Skeletal muscle tissue (tissue), 4 donors: ENCODE measurements around the gene ORM2. TPM values are rescaled to one million over a fixed set of nuclear protein-coding genes. Genes with fewer than 3 reads are reported as not detected.

Experiments
- H3K27ac ChIP-seq: one replicate; pipeline ENCODE4 v1.7.0; 2013; ENCODE audit warnings: mild to moderate bottlenecking, low read depth, low read length, inconsistent platforms
- H3K27me3 ChIP-seq, 3 donors: one replicate each; pipeline ENCODE4 v1.7.0; 2013; ENCODE audit warnings: low read length in 3 of 3; ENCODE audit not compliant: control insufficient read depth in 3 of 3, insufficient read depth in 3 of 3
- H3K36me3 ChIP-seq, 3 donors: one replicate each; pipeline ENCODE4 v1.7.0; 2013; ENCODE audit warnings: low read length in 3 of 3; ENCODE audit not compliant: control insufficient read depth in 3 of 3, insufficient read depth in 3 of 3
- H3K4me1 ChIP-seq, 3 donors: one replicate each; pipeline ENCODE4 v1.7.0; 2013; ENCODE audit warnings: low read length in 3 of 3, mild to moderate bottlenecking in 3 of 3; ENCODE audit not compliant: control insufficient read depth in 3 of 3, insufficient read depth in 3 of 3
- H3K4me3 ChIP-seq, 3 donors: one replicate each; pipeline ENCODE4 v1.7.0; 2013; ENCODE audit warnings: low read length in 3 of 3
- H3K9ac ChIP-seq, 3 donors: one replicate each; pipeline ENCODE4 v1.7.0; 2013; ENCODE audit warnings: low read length in 3 of 3, mild to moderate bottlenecking in 3 of 3, moderate library complexity in 2 of 3, low read depth in 1 of 3
- H3K9me3 ChIP-seq, 3 donors: one replicate each; pipeline ENCODE4 v1.7.0; 2013; ENCODE audit warnings: low read length in 3 of 3; ENCODE audit not compliant: control insufficient read depth in 3 of 3
- total RNA-seq: library from RNA; depleted of rRNA; stranded (reverse); fragments of >200 nt; gene quantifications from one replicate; pipeline ENCODE4 v1.2.3, GENCODE V29; 2014
- donor health status: Osteomylitis.

The ORM2 gene
- total RNA-seq, 1 donor from 2014 or later: not detected

GRCh38 chr9:114347675-114348074 lies 18.0 kb downstream of the ORM2 start:
- Histone ChIP-seq H3K4me3 (no peak overlapping the region), H3K4me1 (peaks cover 0 to 2% (median 0%) of the 10 kb centered on the region in 3 donors), H3K27ac (no peak overlapping the region), H3K9me3 (no peaks in the 10 kb centered on the region), H3K36me3 (peaks cover 12 to 50% (median 13%) of the 10 kb centered on the region in 3 donors), H3K27me3 (no peaks in the 10 kb centered on the region), H3K9ac (no peak overlapping the region)

- Histone ChIP-seq H3K4me1 (peaks cover 0 to 2% (median 0%) of the 10 kb centered on the region in 3 donors), H3K27ac (no peak overlapping the region), H3K9ac (peak overlapping the region in 1 of 3 donors; percentile 16), H3K27me3 (no peaks in the 10 kb centered on the region), H3K4me3 (no peak overlapping the region), H3K9me3 (no peaks in the 10 kb centered on the region), H3K36me3 (peaks cover 12 to 46% (median 13%) of the 10 kb centered on the region in 3 donors)
Measured at GRCh38 chr9:114348261-114348905, 18.7 kb downstream of the ORM2 start.

GRCh38 chr9:114348906-114349482 lies 19.3 kb downstream of the ORM2 start:
- H3K4me3 ChIP-seq: no peak overlapping the region
- peaks cover 0 to 2% (median 0%) of the 10 kb centered on the region in 3 donors for H3K4me1 ChIP-seq
- peaks cover 12 to 43% (median 13%) of the 10 kb centered on the region in 3 donors for H3K36me3 ChIP-seq
- no peaks in the 10 kb centered on the region for H3K9me3 ChIP-seq
- H3K27ac ChIP-seq: no peak overlapping the region
- H3K9ac ChIP-seq: no peak overlapping the region
- no peaks in the 10 kb centered on the region for H3K27me3 ChIP-seq

GRCh38 chr9:114349713-114350480 lies 20.2 kb downstream of the ORM2 start:
- Histone ChIP-seq H3K9ac (no peak overlapping the region), H3K9me3 (no peaks in the 10 kb centered on the region), H3K27ac (no peak overlapping the region), H3K36me3 (peaks cover 12 to 34% (median 13%) of the 10 kb centered on the region in 3 donors), H3K4me1 (peaks cover 0 to 2% (median 0%) of the 10 kb centered on the region in 3 donors), H3K27me3 (no peaks in the 10 kb centered on the region), H3K4me3 (no peak overlapping the region)

- no peak overlapping the region for H3K27ac ChIP-seq
- H3K36me3 ChIP-seq: peaks cover 11 to 30% (median 13%) of the 10 kb centered on the region in 3 donors
- peaks cover 0 to 2% (median 0%) of the 10 kb centered on the region in 3 donors for H3K4me1 ChIP-seq
- no peak overlapping the region for H3K4me3 ChIP-seq
- no peaks in the 10 kb centered on the region for H3K9me3 ChIP-seq
- H3K27me3 ChIP-seq: no peaks in the 10 kb centered on the region
- no peak overlapping the region for H3K9ac ChIP-seq
Measured at GRCh38 chr9:114350636-114351401, 21.1 kb downstream of the ORM2 start.

- Histone ChIP-seq H3K4me1 (peaks cover 0 to 2% (median 0%) of the 10 kb centered on the region in 3 donors), H3K9ac (no peak overlapping the region), H3K27me3 (no peaks in the 10 kb centered on the region), H3K36me3 (peaks cover 7 to 26% (median 8%) of the 10 kb centered on the region in 3 donors), H3K9me3 (no peaks in the 10 kb centered on the region), H3K4me3 (no peak overlapping the region), H3K27ac (no peak overlapping the region)
Measured at GRCh38 chr9:114351932-114352331, 22.3 kb downstream of the ORM2 start.

- H3K4me3 ChIP-seq: no peak overlapping the region
- no peak overlapping the region for H3K9ac ChIP-seq
- peaks cover 16 to 42% (median 18%) of the 10 kb centered on the region in 3 donors for H3K36me3 ChIP-seq
- no peaks in the 10 kb centered on the region for H3K9me3 ChIP-seq
- H3K27ac ChIP-seq: no peak overlapping the region
- no peaks in the 10 kb centered on the region for H3K27me3 ChIP-seq
- H3K4me1 ChIP-seq: no peaks in the 10 kb centered on the region
Measured at GRCh38 chr9:114355821-114356220, 26.2 kb downstream of the ORM2 start.

- H3K9me3 ChIP-seq: no peaks in the 10 kb centered on the region
- H3K36me3 ChIP-seq: peaks cover 20 to 45% (median 23%) of the 10 kb centered on the region in 3 donors
- H3K4me3 ChIP-seq: no peak overlapping the region
- H3K27ac ChIP-seq: no peak overlapping the region
- no peak overlapping the region for H3K9ac ChIP-seq
- no peaks in the 10 kb centered on the region for H3K4me1 ChIP-seq
- H3K27me3 ChIP-seq: no peaks in the 10 kb centered on the region
Measured at GRCh38 chr9:114356792-114357191, 27.1 kb downstream of the ORM2 start.

- H3K27ac ChIP-seq: no peak overlapping the region
- peaks cover 25 to 49% (median 28%) of the 10 kb centered on the region in 3 donors for H3K36me3 ChIP-seq
- no peaks in the 10 kb centered on the region for H3K27me3 ChIP-seq
Measured at GRCh38 chr9:114357360-114357759, 27.7 kb downstream of the ORM2 start.

More at GRCh38 chr9:114357360-114357759, 27.7 kb downstream of the ORM2 start:
- Histone ChIP-seq H3K4me3 (no peak overlapping the region), H3K4me1 (no peaks in the 10 kb centered on the region), H3K9ac (no peak overlapping the region), H3K9me3 (no peaks in the 10 kb centered on the region)
